Prostate gland (tissue), 2 donors: ENCODE results near the gene NPM1.

Experiments used
- CTCF ChIP-seq, 4 experiments: fragments of 200-600 bp in 2 of 4; fragments of 450-650 bp in 2 of 4; sonication (generic) in 2 of 4; IDR thresholded peaks; 1 replicate in 3 of 4; 2 replicates in 1 of 4; pipeline ENCODE4 v1.5.1; 2016 to 2019; ENCODE audit warnings: antibody characterized with exemption in 4 of 4, mild to moderate bottlenecking in 2 of 4, moderate library complexity in 2 of 4
- POLR2A ChIP-seq: fragments of 450-650 bp; IDR thresholded peaks from one replicate; pipeline ENCODE4 v1.6.1; 2016; ENCODE audit warnings: antibody characterized with exemption, mild to moderate bottlenecking
- POLR2AphosphoS5 ChIP-seq: sonication (generic); formaldehyde crosslinking; IDR thresholded peaks from one replicate; pipeline ENCODE4 v1.6.1; 2017; ENCODE audit warnings: antibody characterized with exemption

DNA sequence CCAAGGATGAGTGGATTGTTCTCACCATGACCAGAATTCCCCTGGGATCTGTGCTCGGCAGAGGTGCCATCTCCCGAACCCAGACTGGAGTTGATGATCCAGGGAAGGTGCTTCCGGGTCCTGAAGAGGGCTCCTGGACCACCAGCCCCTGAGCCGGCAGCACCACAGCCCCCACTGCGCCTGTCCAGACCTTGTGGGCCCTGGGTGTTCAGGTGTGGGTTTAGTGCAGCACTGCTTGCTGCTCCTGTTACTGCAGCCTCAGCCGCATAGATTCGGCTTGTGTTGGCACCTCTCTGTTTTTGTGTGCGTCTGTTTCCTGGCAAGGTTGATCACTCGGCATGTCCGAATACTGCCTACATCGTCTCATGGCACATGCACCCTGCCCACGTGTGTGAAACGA lies 16.3 kb upstream of the NPM1 start:
- TF ChIP-seq POLR2A (no peak), CTCF (IDR thresholded peaks at IDR 0.05) (no peak), POLR2AphosphoS5 (no peak)
